GM12891 (cell line): ENCODE measurements around the gene DGCR2.

Experiments used
- POLR2A ChIP-seq: IDR thresholded peaks from 2 replicates; pipeline ENCODE4 v1.6.1; 2011; ENCODE audit warnings: low read depth, low read length, control low read depth
- POLR2AphosphoS5 ChIP-seq: IDR thresholded peaks from 2 replicates; pipeline ENCODE4 v1.6.1; 2011; ENCODE audit warnings: low read depth, low read length, control low read depth
- POU2F2 ChIP-seq: IDR thresholded peaks from 2 replicates; pipeline ENCODE4 v1.6.1; 2011; ENCODE audit warnings: low read depth, mild to moderate bottlenecking, control low read depth, low read length, moderate library complexity
- SPI1 ChIP-seq: IDR thresholded peaks from 2 replicates; pipeline ENCODE4 v1.6.1; 2011; ENCODE audit warnings: low read depth, low read length, control low read depth
- TAF1 ChIP-seq: IDR thresholded peaks from 2 replicates; pipeline ENCODE4 v1.6.1; 2011; ENCODE audit warnings: low read depth, low read length, control low read depth

GRCh38 chr22:19012308-19012986, 109.8 kb downstream of the DGCR2 start:
- TF ChIP-seq POLR2A (no peak), SPI1 (no peak), TAF1 (no peak), POLR2AphosphoS5 (no peak), POU2F2 (no peak)
